GM21526 (cell line): ENCODE data around the gene TICRR.

Experiments used
- ATAC-seq: cut with Tn5 transposase; IDR thresholded peaks from one replicate; pipeline ENCODE4 v1.9.1; 2021; ENCODE audit warnings: moderate library complexity; ENCODE audit not compliant: unreplicated experiment, low FRiP score

The TICRR gene

DNA sequence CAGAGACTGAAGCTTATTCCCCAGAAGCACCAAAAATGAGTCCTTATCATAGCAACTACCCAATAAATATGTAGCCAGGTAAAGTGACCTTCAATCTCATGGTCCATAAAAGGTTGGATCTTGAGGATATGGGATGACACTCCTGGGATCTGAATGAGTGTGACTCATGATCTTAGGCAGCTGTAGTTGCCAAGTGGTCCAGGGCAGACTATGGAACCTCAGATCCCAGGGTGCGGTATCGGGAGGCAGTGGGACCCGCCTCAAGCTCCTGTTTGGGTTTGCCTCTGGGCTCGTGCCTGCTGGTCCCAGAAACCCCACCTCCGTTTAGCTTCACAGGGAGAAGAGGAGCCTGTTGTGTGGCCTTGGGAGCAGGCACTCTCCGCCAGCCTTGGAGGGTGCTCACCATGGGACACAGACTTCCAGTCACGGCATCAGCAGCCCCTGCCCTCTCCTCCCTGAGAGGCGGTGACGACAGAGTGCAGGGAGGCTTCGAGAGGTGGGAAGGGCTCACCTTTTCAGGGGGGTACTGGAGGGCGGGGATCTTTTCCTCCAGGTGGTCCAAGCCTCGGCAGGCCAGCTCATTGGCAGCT, 95.8 kb downstream of the TICRR start:
- ATAC-seq, result no peak

GRCh38 chr15:89671687-89672086, 96.4 kb downstream of the TICRR start:
- no peak for ATAC-seq

DNA sequence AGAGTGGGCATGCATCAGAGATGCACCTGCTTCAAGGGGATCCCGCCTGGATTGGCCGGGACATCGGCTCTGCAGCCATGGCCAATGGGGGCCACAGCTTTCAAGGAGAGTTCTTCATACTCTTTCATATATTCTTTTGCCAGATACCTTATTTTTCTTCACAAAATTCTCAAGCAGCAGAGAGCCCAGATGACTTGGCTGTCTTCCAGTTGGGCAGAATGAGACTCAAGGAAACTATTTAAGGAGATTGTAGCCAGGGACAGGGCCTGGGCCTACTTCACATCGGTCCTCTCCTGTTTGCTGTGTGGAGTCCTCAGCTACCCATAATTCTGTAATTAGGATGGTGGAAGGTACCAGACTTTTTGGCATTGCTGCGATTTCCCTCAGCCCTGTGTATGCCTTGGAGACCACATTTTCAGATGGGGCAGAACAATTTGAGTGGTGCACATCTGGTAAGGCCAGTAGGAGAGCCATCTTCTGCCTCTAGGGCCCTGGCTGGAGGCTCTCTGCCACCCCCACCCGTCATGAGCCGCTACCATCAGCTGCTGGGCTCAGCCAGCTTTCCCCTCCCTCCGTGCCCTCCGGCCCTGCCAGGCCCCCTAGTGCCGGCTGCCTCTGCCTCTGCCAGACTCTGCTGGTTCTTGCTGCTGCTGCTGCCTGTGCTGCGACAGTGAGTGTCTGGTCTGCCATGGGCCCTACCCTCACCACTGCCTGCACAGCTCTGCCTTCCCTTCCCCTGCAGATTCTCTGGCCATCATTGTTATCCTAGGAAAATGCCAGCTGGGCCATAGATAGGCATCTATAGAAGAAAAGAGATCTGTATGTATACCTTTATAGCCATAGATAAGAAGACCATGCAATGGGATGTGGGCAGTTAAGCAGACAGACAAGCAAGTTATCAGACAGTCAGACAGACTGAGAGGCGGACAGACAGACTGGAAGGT, 97.2 kb downstream of the TICRR start:
- no peak for ATAC-seq

GRCh38 chr15:89673165-89673512, 97.9 kb downstream of the TICRR start:
- ATAC-seq, result no peak

DNA sequence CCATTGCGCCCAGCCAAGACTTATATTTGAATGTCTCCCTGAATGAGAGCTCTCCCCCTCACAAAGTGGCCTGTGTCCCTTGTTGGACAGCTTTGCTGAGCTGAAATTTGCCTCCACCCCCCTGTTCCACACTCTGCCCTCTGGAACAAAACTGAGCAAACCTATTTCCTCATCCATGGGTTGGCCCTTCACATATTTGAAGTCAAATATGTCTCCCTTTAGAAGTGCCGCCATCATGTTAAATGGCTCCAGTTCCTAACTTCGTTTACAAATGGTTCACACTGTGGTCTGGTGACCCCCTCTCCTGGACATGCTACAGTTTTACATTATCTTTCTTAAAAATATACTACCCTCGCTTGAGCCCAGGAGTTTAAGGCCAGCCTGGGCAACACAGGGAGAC, 99.3 kb downstream of the TICRR start:
- no peak for ATAC-seq

DNA sequence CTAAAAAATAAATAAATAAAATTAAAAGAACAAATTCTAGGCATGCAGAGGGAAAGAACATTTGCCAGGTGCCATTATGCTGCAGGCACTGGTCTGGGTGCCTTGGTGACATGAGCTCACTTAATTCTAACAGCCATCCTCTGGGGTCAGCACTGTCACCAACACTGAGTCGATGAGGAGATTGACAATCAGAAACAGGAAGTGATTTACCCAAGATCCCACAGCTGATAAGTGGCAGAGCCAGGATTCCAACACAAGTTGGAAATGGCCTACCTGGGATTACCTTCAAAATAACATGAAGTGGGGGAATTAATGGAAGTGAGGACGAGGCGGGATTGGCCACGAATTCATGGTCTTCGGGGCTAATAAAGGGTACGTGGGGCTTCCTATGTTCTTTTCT, 100.3 kb downstream of the TICRR start:
- ATAC-seq, result no peak

GRCh38 chr15:89677381-89677780, 102.1 kb downstream of the TICRR start:
- ATAC-seq, result no peak
